ENCODE data around the gene PTPRR.
"Not testable (repeated sequence)": the region's sequence is repeated elsewhere in the genome, so short reads cannot be mapped to it uniquely, and the experiment has no call there.

PTPRR gene

DNA sequence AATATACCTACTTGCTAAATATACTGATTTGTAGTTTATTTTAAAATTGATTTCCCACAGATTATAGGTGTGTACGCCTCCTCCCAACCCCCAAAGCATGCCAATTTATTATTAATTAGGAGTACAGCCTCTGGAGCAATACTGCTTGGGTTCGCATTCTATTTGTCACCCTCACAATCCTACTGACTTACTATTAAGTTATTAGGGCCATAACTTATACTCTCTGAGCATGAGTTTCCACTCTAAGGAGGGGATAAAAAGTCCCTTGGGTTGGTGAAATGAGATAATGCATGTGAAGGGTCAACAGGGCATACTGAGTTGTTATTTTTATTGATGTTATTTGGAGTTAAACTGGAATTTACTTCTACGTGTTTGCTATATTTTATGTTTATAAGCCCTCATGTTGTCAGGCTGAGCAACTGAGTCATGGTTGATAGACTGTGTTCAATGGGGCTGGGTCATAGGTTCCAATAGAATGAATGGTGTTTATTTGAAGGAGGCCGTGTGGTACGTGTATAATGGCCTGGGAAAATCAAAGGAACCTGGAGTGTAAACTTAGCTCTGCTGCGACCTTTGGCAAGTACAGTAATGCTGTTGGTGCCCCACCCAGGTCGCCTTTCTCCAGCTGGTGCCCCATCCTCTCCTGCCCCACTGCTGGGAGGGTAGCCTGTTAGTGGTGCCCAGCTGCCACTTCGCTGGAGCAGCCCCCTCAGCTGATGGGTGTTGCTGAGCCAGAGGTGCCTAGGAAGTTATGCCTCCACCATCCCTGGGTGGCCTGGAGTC, 184.0 kb downstream of the PTPRR start:
- no peak for DNase-seq

DNA sequence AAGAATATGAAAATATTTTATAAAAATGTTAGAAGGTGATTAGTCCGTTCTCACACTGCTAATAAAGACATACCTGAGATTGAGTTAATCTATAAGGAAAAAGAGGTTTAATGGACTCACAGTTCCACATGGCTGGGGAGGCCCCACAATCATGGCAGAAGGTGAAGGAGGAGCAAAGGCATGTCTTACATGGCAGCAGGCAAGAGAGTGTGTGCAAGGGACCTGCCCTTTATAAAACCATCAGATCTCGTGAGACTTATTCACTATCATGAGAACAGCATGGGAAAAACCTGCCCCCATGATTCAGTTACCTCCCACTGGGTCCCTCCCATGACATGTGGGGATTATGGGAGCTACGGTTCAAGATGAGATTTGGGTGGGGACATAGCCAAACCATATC, 185.3 kb downstream of the PTPRR start:
- DNase-seq: not testable (repeated sequence)

DNA sequence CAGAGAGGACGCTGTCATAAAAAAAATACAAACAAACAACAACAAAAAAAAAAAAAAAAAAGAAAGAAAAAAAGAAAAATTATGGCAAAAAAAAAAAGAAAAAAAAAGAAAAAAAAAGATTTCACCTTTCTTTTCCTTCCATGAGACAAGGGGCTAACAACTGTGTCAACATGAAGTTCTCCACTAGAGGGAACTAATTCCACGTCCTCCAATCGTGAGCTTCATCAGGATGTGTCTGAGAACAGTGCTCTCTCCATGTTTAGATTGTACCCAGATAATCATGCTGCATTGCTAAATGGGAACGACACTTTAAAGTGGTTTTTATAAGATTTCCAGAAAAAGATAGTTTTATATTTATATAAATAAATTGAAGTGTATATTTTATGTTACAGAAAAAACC, 187.2 kb downstream of the PTPRR start:
- DNase-seq: no peak

DNA sequence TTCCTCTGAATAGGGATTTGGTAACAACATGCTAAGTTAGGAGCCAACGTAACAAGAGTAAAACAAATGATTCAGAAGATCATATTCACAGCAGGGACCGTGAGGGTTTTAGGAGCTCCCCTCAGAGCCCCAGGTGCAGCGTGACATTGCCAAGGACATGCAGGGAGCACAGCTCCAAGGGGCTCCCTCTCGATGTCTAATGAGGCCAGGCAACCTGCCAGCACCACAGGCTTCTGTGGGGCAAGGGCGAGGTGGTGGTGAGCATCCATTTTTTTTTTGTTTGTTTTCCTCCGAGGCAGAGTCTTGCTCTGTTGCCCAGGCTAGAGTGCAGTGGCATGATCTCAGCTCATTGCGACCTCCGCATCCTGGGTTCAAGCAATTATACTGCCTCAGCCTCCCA, 188.3 kb downstream of the PTPRR start:
- no peak for DNase-seq

DNA sequence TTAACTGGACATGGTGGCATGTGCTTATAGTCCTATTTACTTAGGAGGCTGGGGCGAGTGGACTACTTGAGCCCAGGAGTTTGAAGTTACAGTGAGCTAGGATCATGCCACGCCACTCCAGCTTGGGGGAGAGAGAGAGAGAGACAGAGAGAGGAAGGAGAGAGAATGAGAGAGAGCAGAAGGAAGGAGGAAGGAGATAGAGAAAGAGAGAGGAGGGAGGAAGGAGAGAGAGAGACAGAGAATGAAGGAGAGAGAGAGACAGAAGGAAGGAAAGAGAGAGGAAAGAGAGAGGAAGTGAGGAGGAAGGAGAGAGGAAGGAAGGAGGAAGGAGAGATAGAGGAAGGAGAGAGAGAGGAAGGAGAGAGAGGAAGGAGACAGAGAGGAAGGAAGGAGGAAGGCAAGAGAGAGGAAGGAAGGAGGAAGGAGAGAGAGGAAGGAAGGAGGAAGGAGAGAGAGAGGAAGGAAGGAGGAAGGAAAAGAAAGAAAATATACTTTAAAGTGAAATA, 189.8 kb downstream of the PTPRR start:
- DNase-seq: no peak

DNA sequence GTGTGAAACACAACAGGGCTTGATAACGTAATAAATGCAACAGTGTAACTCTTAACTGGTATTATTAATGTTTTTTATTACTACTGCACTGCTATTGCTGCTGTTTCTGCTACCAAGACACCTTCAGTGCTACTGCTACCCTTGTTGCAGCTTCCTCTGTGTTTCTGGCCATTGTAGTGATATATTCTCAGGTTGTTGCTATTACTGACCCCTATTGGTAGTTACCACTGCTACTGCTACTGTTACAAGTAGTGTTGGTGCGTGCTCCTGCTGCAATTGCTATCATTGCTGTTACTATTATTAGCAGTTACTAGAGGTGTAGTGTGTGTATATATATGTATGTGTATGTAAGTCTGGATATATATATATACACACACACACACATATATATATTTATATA, 196.1 kb downstream of the PTPRR start:
- no peak for DNase-seq

DNA sequence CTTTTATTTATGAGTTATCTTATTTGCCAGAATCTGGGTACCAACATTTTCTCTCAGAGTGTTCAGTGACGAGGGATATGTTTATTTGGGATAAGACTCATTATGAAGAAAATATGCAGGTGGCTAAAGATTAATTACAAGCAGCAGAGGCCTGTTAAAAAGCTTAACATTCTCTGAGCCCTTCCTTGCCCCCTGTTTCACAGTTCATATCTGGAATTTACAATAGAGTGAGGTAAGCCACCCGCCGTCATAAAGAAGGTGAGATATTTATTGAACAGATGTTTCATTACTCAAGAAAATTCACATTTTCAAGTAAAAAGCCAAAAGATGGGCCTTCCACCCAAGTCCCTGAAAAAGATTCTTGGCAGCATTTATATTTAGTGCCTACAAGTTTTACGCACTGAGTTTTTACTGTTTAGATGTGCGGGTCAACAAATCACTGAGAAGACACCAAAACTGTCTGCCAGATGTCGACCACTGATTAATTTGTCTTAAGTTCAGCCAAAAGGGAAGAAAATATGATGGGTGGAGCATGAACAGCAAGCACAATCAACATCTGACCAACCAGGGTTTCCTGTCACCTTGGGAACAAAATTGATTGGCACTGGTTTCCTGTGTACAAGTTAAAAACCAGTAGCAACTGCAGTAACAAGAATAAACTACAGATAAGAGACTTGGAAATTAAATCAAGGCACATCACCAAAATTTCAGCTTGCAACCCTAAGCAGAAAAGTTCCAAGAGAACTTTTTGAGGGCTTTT, 197.8 kb downstream of the PTPRR start:
- DNase-seq: no peak

DNA sequence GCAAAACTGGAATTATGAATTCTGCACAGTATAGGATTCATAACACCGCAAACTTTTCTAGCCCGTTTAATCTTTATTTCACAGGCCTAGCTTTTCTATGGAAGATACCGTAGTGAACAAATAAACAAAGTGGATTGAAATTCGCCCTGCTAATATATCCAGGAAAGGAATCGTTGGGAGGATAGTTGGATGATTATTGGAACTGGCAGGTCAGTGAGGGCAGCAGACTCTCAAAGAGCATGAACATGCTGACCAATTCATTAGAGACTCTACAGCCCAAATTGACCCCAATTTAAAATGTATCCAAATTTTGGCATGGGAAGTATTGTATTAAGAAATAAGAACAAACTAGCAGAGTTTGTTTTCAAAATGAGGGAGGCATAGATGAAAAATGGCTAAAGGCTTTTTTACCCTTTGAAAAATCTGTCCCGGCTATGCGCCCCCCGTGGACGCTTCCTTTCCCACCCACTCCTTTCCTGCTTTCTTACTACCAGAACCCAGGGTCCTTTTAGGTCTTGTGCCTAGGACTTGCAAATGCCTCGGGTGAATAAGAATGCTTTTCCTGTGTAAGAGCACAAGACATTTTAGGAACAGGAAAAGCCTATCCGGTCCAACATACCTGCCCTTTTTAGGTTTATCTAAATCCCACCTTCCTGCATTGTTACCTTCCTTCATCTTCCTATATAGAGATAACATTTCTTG, 198.7 kb downstream of the PTPRR start:
- DNase-seq: no peak

DNA sequence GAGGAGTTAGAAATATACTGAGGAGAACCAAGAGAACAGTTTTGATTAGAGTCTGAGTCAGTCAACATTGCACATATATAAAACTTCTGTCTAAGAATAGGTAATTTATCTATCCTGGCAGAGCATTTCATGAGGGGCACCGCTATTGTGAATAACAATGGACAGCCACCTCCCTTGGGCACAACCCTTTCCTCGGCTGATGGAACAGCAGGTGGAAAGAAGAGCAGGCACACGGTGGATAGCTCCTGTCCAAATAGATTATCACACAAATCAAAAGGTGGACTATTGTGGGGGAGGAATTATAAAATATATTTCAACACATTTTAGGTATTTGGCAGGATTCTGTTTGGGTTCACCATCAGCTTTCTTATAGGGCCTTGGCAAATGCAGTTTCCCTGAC, 199.3 kb downstream of the PTPRR start:
- no peak for DNase-seq

DNA sequence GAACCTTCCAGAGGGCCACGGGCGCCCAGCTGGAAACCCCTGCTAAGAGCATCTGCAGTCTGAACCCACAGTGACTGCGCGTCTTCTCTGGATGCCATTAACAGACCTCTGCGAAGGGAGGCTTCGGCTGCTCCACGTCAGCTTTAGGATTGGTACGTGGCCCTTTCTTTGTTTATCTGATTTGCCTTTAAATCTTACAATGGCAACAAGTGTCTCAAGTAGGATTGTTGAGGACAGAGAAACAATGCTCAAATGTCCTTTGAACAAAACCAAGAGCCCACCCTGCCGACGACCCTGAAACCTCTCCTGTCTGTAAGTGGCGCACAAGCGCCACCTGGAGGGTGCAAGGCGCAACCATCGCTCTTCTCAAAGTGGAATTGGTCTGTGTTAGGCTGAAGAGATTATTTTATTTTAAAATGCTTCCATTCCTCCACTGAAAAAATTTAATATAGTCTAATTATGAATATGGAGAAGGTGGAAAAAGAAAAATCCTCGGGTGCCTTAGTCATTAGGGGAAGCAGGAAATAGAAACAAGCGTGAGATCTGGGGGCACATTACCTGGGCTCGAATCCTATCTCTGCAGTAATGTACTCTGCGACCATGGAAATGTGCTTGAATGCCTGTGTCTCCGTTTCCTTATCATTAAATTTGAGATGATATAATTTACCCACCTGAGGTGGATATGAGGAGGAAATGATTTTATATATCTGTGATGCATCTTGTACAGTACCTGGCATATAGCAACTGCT, 200.7 kb downstream of the PTPRR start:
- no peak for DNase-seq

DNA sequence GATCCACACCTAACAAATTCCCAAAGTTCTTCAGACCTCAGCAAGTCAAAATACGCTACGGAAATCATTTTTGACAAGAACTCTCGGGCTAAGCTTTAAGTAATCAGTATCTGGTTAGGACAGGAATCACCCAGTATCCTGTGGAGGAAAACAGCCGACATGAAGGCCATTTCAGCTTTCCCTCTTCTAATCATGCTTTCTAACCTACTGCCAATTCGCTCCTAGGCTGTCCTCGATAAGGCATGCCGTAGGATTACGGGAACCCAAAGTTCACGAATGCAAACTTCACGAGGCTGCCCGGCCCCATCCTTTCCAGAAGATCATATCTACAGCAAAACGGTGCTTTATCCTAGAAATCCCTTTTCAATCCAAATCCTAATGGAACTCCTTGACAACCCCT, 201.5 kb downstream of the PTPRR start:
- DNase-seq: no peak

DNA sequence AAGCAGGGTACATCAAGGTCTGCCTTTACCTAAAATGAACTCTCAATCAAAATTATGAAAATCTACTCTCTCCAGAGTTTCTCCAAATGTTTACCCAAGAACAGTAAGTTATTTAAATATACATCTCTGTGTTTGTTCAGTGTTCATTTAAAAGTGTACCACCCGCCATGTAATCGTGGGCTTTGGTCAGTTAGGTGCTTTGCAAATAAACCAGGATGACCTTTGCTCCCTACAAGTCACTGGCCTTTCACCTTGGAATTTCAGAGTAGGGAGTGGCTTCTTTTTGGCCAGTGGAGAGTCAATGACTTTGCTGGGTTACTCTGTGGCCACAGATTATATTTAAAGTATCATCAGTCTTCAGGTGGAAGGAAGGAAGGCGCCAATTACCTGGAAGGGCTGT, 208.7 kb downstream of the PTPRR start:
- DNase-seq: no peak

DNA sequence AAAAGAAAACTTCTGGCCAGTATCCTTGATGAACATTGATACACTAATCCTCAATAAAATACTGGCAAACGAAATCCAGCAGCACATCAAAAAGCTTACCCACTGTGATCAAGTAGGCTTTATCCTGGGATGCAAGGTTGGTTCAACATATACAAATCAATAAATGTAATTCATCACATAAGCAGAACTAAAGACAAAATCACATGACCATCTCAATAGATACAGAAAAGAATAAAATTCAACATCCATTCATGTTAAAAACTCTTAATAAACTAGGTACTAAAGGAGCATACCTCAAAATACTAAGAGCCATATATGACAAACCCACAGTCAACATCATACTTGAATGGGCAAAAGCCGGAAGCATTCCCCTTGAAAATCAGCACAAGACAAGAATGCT, 211.5 kb downstream of the PTPRR start:
- DNase-seq: no peak

DNA sequence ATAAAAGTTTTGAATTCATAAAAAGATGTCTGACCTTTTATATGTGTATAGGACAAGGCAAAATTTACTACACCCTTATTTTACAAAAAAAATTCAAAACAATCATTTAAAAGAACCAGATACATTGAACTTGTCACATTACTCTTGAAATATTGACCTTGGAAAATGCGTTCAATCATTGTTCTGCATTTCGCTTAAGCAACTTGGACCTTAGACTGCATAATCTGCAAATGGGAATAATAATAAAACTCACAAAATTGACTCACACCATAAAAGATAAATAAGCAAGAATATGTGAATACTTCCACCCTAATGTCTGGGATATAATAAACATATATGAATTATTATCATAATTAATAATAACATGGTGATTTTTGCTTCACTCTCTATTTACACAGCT, 213.9 kb downstream of the PTPRR start:
- no peak for DNase-seq

DNA sequence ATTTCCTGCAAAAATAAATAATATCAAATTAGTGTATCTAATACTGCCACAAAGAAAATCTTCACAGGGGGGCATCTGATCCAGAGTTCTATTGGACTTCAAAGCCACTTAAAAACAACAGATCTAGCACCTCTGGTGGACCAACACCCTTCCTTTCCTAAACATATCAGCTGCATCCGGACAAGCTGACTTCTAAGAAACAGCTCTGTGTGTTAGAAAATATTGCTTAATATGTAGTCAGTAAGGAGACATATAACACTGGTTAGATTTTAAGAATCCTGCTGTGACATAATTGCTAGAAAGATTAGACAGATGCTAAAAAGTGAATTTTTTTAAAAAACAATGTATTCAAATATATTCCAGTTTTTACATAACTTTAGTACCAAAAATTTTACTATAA, 222.2 kb downstream of the PTPRR start:
- no peak for DNase-seq

DNA sequence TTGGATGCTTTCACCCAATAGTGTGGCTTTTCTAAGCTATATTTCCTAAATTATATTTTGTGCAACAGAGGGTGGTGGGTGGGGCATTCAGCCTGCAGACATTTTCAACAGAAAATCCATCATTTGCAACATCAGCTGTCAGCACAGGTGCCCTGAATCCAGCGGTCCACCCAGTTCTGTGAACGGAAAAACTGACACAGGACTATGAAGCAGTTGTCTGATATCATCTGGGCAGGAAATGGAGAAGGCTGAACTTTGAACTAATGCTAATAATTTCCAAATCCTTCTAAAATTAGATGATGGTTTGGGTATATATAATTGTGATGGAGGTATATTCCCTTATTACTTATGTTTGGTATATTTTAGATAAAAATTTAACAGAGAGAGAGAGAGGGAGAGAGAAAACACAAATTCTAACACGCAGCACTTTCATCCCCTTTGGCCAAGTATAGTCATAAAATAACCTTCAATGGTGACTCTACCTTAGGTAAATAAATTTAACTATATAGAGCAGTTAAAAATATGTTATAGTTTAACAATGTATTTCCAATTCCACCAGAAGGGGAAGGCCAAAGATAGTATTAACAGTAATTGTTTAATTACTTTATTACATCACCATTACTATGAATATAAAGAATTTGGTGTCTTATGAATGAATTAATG, 225.0 kb downstream of the PTPRR start:
- no peak for DNase-seq

DNA sequence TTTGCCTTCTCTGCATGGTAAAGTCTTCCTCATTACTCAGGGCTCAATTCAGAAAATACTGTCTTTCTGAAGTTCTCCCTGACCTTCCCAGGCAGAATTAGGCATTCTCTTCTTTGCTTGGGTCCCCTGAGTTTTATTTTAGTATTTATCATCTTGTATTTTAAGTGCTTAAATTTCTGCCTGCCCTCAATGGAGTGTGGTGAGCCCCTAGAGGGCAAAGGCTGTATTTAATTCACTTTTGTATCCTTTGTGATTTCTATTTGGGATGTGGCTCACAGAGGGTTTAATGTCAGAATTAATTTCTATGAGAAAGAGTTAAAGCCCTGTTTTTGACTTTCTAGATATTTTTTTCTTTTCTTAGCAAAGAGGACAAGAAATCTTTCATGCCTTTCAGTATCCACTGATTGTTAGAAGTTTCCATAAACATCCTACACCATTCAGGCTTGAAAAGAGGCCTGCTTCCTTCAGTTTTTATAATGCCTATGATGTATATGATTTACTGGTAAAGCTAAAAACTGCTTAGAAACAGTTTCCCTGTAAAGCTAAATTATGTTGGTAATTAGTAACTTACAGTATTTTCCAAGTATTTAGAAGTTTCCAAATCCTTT, 227.8 kb downstream of the PTPRR start:
- no peak for DNase-seq

DNA sequence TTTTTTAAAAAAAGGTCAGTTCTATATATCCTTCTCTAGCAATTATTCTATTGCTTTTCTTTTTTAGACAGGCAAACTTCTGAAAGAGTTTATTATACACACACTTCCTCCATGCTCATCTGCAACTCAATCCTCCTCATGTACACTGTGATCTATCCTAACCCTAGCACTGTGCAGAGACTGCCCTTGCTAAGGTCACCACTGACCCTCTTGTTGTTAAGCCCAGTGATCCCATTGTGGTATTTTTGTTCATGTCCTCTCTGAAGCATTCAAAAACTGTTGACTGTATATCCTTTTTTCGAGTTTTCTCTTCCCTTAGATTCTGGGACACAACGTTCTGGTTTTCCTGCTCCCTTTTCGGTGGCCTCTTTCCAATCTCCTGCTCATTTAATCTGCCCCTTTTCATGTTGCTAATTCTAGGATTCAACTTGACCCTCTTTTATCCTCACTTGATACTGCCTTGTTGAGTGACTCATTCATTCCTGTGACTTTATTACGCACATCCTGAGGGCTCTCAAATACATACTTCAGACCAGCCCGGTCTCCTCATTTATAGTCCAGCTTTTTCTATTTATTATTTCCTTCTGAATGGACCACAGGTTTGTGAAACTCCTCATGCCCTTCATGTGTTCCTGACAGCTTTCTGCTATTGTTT, 229.4 kb downstream of the PTPRR start:
- no peak for DNase-seq

DNA sequence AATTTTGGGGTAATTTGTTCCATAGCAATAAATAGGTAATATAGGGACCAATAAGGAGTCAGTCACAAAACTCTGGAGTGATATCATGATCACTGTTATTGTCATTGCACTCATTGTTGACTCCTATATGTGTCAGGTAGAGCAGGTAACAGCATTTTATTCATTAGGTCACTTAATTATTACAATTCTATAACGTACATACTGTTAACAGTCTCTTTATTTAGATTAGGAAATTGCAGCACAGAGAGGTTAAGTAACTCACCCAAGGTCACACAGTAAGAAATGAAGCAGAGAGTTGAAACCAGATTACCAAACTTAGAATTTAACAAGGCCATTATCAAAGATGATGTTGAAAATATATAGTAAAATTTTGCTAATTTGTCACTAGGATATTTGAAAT, 233.6 kb downstream of the PTPRR start:
- no peak for DNase-seq

DNA sequence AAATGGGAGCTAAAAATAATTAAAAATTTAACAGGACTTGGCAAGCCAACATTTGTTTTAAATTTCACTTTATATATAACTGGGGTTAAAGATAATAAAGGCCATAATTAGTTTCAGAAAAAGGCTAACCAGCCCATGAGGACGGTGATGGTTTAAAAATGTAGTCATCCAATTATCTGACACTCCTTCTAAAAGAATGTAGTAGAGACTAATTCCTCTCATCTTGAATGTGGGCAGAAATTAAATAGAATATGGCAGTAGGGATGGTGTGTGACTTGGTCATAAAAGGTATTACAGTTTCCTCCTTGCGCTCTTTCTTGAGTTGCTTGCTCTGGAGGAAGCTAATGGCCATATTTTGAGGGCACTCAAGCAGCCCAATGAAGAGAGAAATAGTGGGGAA, 234.2 kb downstream of the PTPRR start:
- no peak for DNase-seq

DNA sequence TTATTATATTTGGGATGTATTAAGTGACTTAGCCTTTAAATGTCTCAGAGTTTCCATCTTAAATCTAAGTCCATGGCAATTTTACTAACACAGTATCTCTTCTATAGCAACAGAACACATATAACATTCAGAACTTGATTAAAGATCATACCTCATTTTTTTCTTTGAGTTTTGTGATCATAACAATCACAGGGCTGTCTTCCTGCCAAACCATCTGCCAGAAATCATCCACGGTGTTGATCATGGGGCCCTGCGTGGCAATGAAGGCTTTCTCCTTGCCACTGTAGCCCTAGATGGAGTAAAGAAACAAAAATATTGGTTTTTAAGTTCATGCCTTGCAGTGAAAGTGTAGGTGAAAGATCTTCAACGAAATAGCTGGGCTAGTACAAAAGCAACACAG, 236.6 kb downstream of the PTPRR start:
- no peak for DNase-seq

DNA sequence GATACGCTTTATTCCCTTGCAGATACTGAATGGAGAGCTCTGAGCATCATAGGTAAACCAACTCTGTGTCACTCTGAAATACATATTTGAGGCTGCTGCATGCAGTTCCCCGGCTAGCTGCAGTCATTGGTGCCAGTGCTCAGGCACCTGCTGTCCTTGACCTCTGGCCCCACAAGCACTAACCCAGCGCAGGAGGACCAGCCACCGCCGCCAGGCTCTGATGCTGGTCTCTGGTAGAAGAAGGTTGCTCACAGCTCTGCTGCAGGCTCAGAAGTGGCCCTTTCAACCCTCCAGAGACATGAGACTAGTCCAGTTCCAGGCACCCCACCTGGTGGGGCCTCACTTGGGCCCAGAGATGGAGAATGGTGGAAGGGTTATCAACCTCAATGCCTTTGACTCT, 248.8 kb downstream of the PTPRR start:
- no peak for DNase-seq

Data from stimulated activated CD4-positive, alpha-beta T cell treated with anti-CD3 and anti-CD28 coated beads, Interleukin-1b, Interleukin-23, amount 100 ng/mL, for 48 hours (primary cell).